GM21786 (cell line): Measurements from ENCODE around the gene NAA40.
"Not testable (repeated sequence)": the region's sequence is repeated elsewhere in the genome, so short reads cannot be mapped to it uniquely, and the experiment has no call there.

Experiments used
- ATAC-seq: cut with Tn5 transposase; IDR thresholded peaks from one replicate; pipeline ENCODE4 v1.9.1; 2021; ENCODE audit not compliant: unreplicated experiment

Gene NAA40

DNA sequence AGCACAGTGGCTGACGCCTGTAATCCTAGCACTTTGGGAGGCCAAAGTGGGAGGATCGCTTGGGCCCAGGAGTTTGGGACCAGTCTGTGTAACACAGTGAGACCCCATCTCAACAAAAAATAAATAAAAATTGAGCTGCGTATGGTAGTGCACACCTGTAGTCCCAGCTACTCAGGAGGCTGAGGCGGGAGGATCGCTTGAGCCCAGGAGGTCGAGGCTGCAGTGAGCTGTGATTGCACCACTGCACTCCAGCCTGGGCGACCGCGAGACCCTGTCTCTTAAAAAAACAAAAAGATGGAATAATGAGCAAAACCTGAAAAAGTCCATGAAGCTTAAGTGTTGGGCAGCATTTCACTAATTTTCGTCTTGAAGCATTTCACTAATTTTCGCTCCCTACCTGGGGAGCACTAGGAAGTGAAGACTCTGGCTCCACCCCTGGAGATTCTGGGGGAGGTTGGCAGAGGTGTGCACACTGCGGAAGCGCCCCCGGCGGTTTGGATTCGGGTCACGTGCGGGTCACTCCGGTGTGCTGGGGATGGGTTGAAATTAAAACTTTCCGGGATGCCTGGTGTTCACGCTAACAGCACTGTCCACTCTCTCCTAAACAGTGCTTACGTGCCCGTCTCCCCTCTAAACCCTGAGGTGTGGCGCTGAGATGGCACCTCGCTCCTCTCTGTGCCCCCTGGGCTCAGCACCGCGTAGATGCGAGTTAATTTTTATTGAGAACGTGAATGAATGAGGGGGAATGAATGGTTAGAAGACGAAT lies 906 bp upstream of the NAA40 start:
- peak; percentile 4 for ATAC-seq

DNA sequence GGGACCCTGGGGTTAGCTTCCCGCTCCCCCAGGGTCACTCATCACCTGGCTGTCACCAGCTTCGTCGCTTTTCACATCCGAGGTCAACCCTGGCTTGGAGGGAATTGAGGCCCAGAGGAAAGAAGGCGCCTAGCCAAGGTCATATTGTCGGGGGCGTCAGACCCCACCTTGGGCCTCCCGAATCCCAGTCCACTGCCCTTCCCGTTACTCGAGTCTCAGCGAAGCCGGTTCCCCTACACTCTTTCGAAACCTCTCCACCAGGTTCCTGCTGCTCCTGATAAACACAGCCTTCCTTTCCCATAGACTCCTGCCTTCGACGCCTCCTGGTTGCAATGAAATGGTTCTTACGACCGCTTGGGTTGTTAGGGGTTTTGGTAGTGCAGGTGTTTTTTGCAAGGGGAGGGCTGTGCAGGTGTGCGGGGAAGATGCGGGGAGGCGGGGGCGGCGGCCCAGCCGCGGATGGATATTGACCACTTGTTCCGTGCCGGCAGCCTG lies 642 bp downstream of the NAA40 start:
- no peak for ATAC-seq

DNA sequence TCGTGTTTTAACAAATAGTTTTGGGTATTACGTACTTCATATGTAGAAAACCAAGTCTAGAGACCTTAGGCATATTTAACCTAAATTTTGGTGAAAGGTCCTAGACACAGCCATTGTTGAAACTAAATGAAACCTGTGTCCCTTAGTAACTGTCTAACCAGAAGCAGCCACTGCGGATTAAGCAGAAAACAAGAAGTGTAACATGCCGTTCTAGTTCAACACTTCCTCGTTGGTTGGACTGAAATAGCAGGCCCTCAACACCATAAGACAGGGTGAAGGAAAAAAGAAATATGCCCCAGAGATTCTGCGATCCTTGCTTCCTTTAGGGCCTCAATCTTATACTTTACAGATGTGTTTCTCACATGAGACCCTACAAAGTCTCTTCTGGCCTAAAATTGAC lies 2.0 kb downstream of the NAA40 start:
- ATAC-seq: no peak

DNA sequence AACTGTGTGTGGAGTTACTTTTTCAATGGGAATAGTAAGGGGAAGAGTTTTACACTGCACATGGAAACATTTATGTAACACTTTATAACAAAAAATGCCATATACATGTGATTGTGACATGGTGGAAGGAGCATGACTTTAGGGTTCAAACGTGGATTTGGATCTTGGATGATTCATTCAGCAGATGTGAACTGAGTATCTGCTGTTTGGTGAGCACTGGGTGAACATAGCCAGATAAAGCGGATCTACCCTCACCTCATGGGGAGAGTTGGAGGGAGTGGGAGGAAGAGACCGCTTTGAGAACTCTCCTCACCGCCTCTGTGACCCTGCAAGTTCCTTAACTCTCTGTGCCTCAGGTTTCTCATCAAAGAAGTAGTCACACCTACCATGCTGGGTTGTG lies 3.1 kb downstream of the NAA40 start:
- ATAC-seq: no peak

DNA sequence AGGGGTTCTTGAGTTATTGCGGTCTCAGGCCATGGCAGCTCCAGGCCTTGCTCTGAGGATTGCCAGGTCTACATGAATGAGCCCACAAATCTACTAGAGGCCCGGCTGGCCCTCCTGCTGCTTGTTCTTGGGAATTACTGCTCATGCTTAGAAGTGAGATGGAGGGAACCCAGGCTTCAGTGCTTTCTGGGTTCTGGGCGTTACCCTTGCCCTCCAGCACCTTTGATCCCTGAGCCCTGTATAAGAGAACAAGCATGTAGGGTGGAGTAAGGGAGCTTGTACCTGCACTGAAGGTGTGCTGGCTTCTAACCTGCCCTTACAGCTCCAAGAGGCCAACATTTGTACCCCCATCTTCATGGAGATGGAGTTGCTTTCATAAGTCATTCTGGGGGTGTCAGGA lies 4.0 kb downstream of the NAA40 start:
- ATAC-seq: no peak

DNA sequence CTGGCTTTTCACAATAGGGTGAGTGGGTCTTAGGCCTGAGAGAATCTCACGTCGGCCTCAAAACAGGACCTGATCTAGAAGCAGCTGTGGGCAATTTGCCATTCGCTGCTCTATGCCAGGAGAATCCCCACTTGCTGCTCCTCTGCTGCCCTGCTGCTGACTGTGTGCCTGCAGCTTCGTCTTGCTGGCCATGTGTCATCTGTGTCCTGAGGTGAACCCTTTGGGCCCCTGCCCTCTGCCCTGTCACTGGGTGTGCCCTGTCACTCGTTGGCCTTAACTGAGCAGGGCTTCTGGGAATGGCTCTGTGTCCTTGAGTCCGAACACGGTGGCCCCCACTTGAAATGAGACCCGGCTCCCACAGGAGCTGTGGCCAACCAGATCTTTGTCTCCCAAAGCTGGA lies 6.2 kb downstream of the NAA40 start:
- ATAC-seq: no peak

DNA sequence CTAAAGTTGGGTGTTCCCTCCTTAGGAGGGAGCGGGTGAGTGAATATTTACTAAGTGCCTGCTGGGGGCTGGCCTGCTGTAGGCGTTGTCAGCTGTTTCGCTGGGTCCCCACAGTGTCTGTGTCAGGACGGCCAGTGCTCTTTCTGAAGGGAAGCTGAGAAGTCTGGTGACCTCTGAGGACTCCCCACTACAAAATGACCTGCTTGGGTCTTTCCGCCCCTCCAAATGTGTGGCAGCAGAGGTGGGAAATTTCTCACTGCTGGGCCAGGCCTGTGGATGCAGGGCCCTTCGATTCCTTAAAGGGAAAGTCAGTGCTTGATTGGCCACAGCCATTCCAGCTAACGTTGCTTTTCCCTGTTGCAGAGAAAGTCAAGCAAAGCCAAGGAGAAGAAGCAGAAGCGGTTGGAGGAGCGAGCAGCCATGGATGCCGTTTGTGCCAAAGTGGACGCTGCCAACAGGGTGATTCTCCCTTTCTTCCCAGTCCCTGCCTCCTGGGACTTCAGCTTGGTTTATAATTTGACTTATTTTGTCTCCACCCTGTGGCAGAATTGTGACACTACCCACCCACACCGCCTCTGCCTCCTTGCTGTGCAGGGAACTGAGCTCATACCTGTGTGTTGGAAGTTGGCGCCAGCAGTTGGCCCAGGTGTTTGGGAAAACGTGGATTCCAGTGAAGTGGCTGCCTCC lies 6.8 kb downstream of the NAA40 start:
- ATAC-seq: no peak

DNA sequence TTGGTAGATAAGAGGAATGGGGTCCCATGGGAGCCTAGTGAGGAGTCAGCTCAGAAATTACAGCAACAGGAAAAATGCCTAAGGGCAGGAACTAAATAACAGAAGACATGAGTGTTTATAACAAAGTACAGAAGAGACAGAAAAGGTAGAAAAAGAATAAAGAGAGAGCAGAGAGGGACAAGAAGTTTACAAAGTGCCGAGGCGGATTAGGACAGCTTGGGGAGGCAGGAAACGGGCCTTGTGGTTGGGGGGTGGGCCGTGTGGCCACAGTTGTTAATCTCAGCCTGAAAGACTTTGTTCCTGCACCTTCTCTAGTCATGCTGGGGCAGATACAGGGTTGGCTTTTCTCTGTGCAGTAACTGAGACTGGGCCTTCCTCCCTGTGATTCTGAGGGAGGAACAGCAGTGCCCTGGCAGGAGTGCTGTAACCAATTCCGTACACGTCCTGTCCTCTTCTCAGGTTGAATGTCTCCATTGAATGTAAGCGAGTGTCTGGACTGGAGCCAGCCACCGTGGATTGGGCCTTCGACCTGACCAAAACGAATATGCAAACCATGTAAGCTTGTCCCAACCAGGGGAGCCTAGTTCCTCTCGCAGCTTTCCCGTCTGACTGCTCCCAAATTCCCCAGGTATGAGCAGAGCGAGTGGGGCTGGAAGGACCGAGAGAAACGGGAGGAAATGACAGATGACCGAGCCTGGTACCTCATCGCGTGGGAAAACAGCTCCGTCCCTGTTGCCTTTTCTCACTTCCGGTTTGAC lies 13.2 kb downstream of the NAA40 start:
- ATAC-seq: peak; percentile 58

DNA sequence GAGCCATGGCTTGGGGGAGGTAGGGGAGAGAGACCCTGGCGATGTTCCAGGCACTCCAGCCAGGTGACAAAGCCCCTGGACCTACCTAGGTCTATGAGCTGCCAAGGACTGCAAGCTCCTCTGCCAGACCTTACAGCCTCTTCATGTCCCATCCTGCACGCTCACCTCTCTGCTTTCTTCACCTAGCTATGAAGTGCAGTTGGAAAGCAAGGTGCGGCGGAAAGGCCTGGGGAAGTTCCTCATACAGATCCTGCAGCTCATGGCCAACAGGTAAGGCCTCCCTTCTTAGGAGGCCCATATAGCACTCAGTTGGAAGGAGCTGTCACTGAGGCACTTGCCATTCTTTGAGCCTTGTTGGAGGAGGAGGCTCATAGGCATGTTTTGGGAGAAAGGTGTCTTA lies 13.8 kb downstream of the NAA40 start:
- ATAC-seq: peak; percentile 12

DNA sequence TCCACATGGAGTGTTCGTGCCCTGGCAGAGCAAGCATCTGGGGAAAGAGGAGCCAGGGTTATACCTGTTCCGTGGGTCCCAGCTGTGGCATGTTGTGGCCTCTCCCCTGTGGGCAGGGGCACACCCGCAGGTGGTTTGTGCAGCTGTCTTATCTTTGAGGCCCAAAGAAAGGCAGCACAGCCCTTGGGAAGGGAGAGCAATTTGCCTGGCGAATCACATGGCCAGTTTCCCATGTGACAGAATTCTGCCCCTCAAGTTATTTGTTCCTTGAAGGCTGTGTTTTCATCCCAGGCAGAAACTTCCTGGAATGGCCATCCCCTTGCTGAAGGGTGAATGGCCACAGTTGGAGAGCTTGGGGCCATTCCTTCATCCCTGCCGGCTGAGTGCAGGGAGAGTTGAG lies 19.2 kb downstream of the NAA40 start:
- no peak for ATAC-seq

DNA sequence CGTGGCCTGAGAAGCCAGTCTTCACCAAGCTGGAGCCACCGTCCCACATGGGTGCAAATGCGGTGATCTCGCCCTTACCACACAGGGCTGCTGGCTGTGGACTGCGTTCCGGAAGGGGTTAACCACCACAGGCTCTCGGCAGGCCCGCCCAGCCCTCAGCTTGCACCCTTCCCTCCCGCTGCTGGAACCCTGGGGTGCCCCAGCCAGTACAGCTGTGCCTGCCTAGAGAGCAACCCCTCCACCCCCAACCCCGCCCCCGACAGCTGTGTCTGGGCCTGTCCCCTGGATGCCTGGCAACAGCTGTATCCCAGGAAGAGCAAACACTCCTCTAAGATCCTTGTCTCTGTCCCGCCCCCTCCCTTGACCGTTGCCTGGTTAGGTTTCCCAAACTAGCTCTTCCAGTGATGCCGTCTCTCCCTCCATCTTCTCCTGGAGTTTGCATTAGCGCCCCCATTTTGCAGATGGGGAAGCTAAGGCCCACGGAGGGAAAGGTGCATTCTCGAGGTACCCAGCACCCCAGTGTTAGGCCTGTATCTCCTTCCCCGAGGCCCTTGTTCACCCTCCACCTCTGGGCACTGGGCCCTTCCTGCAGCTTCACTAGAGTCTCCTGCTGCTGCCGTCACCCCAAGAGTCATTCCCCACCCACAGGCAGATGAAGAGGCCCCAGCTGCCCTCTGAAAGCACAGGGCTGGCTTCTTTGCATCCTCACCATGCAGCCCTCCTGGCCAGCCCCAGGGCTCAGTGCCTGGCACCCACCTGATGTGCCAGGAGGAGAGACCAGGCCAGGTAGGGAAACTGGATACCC lies 23.0 kb downstream of the NAA40 start:
- ATAC-seq: no peak

DNA sequence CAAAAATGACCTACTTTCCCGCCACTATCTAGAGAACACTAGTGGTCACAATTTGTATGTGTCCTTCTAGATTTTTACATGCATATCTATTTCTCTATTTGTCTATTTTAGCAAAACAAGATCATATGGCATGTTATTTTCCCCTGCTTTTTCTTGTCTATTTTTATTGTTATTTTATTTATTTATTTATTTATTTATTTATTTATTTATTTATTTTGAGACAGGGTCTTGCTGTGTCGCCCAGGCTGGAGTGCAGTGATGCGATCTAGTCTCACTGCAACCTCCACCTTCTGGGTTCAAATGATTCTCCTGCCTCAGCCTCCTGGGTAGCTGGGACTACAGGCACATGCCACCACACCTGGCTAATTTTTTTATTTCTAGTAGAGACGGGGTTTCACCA lies 25.1 kb downstream of the NAA40 start:
- not testable (repeated sequence) for ATAC-seq

DNA sequence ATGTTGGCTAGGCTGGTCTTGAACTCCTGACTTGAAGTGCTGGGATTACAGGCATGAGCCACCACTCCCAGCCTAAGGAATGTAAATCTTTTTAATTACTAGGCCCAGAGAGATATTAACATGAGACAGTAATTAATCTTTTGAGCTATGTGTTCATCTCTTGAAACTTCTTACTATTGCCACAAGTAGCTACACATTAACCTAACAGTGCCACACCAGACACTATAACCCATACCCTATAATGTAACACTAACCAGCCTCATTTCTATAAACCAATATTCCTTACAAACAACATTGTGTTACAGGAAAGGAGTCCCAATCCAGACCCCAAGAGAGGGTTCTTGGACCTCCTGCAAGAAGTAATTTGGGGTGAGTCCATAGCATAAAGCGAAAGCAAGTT lies 27.6 kb downstream of the NAA40 start:
- ATAC-seq: no peak

DNA sequence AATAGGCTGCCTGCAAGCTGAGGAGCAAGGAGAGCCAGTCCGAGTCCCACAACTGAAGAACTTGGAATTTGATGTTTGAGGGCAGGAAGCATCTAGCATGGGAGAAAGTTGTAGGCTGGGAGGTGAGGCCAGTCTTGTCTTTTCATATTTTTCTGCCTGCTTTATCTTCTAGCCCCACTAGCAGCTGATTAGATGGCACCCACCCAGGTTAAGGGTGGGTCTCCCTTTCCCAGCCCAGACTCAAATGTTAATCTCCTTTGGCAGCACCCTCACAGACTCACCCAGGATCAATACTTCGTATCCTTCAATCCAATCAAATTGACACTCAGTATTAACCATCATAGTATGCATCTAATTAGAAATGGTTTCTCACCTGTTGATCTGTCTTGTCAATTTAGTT lies 30.7 kb downstream of the NAA40 start:
- ATAC-seq: no peak

DNA sequence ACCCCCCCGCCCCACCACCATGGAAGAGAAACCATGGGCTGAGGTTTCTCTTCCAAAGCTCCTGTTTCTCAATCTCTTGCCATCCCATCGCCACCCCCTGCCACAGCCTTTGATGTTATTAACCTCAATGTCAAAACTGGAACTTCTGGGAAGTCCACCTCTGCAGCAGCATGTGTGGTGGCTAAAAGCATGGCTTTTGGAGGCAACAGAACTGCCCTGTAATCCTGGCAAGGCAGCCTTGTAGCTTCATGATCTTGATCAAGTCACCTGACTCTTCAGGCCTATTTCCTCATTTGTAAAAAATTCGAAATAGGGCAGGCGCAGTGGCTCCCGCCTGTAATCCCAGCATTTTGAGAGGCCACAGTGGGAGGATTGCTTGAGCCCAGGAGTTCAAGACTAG lies 32.1 kb downstream of the NAA40 start:
- ATAC-seq: no peak

DNA sequence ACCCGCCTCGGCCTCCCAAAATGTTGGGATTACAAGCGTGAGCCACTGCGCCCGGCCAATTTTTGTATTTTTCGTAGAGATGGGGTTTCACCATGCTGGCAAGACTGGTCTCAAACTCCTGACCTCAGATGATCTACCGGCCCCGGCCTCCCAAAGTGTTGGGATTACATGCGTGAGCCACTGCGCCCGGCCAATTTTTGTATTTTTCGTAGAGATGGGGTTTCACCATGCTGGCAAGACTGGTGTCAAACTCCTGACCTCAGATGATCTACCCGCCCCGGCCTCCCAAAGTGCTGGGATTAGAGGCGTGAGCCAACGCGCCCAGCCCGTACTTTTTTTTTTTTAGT lies 35.1 kb downstream of the NAA40 start:
- ATAC-seq: not testable (repeated sequence)

DNA sequence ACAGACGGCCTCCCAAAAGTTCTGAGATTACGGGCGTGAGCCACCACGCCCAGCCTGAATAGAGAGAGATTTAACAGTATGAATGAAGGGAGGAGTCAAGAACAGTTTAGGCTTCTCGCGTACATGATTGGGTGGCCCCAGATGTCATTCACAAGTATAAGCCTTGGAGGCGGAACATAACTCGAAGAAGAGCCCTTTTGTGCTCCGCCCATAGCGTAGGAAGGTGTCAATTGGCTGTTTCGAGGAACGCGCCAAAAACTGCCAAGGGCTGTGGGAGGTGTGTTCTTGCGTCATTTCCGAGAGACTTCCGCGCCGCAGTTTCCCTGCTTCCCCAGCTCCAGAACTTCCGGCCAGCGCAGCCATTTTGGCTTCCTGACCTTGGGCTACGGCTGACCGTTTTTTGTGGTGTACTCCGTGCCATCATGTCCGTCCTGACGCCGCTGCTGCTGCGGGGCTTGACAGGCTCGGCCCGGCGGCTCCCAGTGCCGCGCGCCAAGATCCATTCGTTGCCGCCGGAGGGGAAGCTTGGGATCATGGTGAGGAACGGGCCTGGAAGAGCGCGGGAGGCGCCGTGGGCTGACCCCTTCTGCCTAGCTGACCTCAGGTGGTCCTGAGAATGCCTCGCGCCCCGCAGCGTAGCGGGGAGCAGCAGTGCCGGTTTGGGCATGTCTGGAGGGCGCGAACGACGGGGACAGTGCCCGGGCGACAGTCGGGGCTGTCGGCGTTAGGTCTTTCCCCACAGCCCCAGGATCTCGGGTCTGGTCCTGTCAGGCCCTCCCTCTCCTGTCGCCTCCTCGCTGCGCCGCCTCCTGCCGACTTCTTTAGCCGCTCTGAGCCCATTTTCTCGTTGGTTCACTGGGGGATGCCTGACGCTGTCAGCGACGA lies 35.7 kb downstream of the NAA40 start, which contains the start of gene COX8A:
Gene COX8A (plus strand): TSS at position 362 of the 885 bp plus-strand sequence. CDS start 61 bp downstream, at position 423.
- ATAC-seq: peak; percentile 96

DNA sequence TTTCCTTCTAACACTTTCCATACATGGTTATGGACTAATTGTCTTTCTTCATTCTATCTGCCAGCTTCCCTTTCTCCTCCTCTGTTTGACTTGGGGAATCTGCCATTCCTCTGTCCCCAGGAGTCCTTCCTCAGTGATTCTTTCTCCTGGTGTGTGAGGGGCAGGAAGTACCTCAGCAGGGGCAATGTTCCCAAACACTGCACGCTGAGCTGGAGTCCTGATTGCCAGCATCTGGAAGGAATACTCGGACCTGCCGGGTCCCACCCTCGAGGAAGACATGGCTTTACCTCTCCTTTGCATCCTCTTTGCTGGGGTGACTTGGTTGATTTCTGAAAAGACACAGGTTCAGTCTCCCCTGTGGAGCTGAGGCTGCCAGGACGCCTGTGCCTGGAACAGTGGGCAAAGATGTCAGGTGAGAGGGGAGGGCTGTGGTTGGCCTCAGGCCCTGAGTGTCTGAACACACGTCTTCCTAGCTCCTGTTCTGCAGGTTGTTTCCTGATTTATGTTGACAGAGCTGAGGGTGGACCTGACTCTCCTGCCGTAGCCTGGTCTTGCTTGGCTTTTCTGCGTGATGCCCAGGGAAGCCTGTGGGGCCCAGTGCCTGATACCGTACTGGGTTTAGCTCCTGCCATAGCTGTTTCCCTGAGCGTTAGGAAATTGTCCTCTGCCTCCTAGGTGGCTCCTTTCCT lies 39.9 kb downstream of the NAA40 start:
- ATAC-seq: no peak

DNA sequence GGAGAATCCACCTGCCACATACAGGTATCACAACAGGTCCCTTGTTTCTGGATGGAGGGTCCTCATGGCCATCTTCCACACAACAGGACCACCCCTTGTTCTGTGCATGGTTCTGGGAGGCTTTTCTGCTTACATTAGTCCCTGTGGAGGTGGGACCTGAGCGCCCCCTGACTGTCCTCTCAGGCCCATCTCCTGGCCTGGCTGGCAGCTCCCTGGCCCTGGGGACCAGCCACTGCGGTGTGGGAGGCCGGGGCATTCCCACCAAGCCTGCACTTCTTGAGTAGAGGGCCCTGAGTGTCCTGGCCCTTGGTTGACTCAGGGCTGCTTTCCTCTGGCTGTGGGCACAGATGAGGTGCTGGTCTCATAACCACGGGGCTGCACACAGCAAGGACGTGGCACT lies 40.6 kb downstream of the NAA40 start:
- no peak for ATAC-seq

DNA sequence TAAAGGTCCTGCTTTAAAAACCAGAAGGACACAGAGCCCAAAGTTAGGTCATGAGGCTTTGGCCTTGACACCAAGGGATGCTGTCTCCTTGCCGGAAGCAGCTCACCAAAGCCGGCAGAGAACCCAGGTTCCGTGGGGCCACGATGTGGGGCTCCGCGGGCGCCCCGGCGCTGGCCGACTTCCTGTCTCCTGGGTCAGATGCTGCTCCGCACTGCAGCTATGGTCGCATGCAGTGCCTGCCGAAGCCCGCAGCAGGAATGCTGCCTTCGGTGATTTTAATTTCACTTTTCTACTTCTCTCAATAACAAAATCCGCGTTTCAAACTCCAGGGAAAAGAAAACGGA lies 47.0 kb downstream of the NAA40 start:
- peak; percentile 54 for ATAC-seq
